HG03342 (cell line): Measurements from ENCODE around the gene ADGRB2.

Experiments used
- ATAC-seq: cut with Tn5 transposase; IDR thresholded peaks from one replicate; pipeline ENCODE4 v1.9.1; 2021; ENCODE audit warnings: mild to moderate bottlenecking, moderate library complexity; ENCODE audit not compliant: unreplicated experiment

ADGRB2 gene, protein sequence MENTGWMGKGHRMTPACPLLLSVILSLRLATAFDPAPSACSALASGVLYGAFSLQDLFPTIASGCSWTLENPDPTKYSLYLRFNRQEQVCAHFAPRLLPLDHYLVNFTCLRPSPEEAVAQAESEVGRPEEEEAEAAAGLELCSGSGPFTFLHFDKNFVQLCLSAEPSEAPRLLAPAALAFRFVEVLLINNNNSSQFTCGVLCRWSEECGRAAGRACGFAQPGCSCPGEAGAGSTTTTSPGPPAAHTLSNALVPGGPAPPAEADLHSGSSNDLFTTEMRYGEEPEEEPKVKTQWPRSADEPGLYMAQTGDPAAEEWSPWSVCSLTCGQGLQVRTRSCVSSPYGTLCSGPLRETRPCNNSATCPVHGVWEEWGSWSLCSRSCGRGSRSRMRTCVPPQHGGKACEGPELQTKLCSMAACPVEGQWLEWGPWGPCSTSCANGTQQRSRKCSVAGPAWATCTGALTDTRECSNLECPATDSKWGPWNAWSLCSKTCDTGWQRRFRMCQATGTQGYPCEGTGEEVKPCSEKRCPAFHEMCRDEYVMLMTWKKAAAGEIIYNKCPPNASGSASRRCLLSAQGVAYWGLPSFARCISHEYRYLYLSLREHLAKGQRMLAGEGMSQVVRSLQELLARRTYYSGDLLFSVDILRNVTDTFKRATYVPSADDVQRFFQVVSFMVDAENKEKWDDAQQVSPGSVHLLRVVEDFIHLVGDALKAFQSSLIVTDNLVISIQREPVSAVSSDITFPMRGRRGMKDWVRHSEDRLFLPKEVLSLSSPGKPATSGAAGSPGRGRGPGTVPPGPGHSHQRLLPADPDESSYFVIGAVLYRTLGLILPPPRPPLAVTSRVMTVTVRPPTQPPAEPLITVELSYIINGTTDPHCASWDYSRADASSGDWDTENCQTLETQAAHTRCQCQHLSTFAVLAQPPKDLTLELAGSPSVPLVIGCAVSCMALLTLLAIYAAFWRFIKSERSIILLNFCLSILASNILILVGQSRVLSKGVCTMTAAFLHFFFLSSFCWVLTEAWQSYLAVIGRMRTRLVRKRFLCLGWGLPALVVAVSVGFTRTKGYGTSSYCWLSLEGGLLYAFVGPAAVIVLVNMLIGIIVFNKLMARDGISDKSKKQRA (N-terminal part only)

GRCh38 chr1:31764312-31765040, at the start of gene ADGRB2:
Gene ADGRB2 (minus strand): TSS chr1:31764340. CDS start chr1:31757221, 7,119 bp downstream.
- no peak for ATAC-seq

DNA sequence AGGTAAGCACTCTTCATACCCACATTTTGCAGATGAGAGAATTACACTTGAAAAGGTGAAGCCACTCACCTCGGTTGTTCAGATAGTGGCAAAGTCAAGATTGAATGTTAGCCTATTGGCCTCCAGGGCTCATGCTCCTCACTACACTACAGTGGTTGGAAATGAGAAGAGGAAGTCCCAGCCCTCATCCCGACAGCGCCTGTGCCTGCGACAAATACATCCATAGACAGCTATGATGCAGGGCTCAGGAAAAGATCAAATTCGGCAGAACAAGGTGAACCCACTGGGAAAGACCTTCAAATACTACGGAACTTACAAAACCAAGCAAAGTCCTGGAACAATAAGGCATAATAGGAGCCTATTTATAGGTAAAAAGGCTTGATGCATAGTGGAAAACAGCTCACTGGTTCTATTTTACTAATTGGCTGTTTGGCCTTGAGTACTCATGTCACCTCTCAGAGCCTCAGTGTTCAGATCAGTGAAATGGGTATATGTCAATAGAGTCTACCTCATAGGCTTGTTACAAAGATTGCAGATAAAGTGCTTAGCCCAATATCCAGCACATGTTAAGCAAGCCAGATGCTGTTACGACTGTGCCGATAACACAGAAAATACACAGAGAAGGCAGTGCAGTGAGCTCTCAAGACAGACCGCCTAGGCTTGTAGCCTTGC, 48.2 kb upstream of the ADGRB2 start:
- no peak for ATAC-seq

DNA sequence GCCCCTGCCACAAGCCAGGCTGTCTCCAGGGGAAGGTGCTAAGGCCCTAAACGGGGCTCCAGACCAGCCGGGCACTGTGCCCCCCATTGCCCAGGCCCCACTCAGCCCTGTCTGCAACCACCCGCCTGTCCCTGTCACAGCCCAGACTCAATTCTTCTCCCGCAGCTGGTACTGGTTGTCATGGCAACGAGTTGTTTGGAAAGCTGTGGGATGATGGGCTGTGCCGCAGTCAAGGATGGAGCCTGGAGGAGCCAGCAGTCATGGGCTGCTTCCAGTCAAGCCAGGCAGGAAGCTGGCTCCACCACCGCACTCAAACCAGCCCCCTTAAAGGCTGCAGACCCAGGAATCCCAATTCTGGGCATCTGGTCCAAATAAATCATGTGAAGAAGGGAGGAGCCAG, 47.5 kb upstream of the ADGRB2 start:
- ATAC-seq = no peak

- ATAC-seq = no peak
Measured at GRCh38 chr1:31809698-31810097, 45.6 kb upstream of the ADGRB2 start.

DNA sequence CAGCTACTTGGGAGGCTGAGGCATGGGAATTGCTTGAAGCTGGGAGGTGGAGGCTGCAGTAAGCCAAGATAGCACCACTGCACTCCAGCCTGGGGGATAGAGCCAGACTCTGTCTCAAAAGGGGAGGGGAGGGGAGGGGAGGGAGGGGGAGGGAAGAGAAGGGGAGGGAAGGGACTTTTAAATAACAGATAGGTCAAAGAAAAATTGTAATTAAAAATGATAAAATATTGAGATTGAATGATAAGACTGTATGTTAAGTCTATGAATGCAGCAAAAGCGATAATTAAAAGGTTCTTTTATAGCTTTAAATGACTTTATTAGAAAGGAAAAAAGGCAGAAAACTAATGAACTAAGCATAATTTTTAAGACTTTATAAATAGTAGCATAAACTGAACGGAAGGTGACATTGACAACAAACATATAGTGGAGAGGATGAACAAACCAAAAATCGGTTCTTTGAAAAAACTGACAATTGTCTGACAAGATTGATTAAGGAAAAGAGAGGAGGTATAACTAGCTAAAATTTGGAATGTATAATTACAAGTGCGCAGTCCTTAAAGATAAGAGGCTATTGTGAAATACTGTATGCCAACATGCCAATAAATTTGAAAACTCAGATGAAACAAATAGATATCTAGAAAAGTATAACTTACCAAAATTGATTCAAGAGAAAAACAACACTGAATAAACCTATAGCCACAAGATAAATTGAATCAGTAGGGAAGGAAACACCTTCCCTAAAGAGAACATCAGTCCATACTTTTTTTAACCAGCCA, 43.3 kb upstream of the ADGRB2 start:
- no peak for ATAC-seq

DNA sequence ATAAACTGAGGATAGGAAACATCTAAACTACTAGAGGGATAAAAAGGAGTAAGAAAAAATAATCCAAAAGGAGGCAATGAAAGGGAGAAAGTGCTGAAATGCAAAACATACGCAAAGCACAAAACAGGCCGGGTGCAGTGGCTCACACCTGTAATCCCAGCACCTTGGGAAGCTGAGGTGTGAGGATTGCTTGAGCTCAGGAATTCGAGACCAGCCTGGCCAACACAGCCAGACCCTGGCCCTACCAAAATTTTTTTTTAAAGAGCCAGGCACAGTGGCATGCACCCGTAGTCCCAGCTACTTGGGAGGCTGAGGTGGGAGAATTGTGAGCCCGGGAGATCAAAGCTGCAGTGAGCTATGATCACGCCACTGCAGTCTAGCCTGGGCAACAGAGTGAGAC, 41.2 kb upstream of the ADGRB2 start:
- ATAC-seq = no peak

- no peak for ATAC-seq
Measured at GRCh38 chr1:31804098-31804497, 40.0 kb upstream of the ADGRB2 start.

DNA sequence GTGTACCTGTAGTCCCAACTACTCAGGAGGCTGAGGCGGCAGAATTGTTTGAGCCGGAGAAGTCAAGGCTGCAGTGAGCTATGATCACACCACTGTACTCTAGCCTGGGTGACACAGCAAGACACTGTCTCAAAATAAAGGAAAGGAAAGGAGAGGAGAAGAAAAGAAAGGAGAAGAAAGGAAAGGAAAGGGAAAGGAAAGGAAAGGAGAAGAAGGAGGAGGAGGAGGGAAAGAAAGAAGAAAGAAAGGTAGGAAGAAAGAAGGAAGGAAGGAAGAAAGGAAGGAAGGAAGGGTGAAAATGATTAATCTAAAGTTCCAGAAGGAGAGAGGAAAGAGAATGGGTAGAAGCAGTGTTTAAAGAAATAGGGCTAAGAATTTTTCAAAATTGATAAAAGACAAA, 39.5 kb upstream of the ADGRB2 start:
- no peak for ATAC-seq

GRCh38 chr1:31802190-31803150, 38.3 kb upstream of the ADGRB2 start:
- ATAC-seq = no peak

DNA sequence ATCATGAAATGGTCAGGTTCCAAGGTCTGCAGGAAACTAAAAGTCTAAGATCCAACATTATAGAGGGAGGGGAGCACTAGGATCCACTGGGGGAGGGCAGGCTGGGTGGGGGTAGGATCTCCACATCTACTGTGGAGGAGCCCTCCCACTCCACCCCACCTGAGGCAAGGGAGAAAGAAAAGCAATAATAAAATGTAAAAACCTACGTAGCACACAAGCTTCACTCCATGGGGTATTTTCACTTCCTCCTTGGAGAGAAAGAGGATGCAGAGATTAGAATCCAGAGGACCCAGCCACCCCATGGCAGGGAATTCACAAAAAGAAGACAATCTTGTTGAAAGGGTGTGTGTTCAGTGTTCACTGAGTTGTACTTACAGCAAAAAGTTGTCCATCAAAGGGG, 37.3 kb upstream of the ADGRB2 start:
- no peak for ATAC-seq

DNA sequence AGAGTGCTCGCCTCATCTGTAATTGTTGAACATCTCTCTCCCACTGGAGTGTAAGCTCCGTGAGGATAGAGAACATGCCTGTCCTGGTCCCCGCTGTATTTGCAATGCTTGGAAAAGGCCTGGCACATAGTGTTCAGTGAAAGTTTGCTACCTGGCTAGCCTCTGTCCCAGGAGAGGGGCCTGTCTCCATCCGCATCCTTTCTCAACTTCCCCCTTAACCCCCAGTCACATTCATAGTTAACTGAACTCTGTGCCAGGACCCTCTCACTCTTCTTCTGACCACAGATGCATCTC, 36.5 kb upstream of the ADGRB2 start:
- no peak for ATAC-seq

DNA sequence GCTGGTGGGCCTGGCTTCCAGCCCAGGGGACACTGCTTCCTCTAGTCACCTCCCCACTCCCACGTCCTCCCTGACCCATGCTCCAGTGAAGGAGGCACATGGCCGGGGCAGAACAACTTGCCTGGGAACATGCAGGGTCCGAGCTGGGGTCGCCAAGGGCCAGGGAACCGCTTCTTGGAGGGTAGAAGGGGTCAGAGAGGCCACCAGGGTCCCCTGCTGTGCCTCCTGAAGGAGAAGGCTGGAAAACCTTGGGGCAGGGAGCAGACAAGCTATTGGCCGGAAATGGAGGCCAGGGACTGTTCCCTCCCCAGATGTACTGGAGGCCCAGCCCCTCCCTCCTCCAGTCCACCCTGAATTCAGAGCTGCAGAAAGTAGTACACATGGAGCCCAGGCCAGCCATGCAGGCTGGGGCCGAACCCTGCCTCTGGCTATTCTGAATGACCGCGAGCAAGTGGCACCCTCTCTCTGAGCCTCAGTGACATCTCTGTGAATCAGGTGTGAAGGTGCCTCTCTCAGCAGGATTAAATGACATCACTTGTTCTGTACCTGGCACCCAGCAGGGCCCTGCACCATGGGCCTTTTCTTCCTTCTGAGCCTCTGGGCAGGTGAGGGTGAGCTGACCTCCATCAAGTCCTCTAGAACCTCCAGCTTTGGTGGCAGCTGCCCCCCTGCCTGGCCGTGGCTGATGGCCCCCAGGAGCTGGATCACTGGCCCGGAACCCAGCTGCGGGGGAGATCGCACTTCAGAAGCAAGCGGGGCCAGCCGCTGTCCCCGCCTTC, 35.9 kb upstream of the ADGRB2 start:
- no peak for ATAC-seq

DNA sequence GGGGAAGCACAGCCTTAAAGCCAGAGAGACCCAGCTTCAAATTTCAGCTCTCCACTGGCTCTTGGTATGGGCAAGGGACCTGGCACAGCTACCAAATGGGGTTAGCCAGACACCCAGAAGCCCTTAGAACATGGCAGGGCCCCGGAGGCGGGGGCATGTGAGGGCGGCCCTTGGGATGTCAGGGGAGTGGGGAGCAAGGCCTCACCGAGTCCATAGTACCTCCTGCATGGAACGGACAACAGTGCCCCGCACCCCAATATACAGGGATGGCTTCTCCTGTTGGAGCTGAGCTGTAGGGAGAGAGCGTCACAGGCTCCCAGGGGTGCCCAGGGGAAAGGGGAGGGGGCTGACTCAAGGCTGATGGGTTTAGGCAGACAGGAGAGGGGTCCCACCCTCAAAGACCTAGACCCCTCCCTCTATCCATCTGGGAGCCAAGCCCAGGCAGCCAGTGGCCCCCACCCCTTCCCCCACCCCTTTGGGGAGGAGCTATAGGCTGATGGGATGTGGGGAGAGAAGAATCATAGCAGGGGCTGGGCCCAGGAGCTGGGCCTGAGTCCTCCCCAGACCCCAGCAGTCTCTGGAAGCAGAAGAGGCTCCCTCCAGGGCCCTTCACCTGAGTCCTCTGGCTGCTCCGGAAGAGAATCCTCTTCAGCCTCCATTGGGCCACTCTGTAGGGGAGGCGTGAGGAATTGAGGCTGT, 35.2 kb upstream of the ADGRB2 start:
- ATAC-seq = no peak

GRCh38 chr1:31798433-31799195, 34.5 kb upstream of the ADGRB2 start:
- ATAC-seq = no peak

DNA sequence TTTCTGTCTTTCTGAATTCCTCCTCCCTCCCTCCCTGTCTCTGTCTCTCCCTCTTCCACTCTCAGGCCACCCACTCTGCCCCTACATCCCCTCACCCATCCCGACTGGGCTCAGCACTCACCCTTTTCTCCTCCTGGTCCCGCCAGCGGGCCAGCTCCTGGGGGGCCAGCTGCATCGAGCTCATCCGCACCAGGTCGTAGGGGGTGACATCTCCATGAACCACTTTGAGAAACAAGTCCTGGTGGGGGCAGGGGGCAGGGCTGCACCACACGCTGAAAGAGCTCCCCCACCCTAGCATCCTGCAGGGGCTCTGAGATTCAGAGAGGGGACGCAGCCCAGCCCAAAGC, 33.9 kb upstream of the ADGRB2 start:
- no peak for ATAC-seq

GRCh38 chr1:31797216-31797615, 33.1 kb upstream of the ADGRB2 start:
- no peak for ATAC-seq

DNA sequence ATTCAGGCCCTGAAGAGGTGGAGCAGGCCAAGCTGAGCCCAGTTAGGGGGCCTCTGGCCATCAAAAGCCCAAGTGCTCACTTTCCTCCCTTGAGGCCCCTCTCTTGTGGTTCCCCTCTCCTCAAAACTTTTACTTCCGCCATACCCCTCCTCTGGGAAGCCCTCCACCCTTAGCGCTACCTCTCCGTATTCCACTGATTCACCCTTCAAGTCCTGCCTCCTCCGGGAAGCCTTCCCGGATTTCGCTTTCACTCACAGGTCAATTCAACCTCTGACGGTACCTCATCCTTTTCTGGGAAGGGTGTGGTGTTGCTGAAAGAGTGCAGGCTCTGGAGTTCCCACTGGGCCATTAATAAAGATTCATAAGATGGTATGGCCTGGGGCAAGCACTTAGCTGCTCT, 32.6 kb upstream of the ADGRB2 start:
- ATAC-seq = no peak
